Measurements from ENCODE around the gene USP5. TPM values are rescaled to one million over a fixed set of nuclear protein-coding genes. Genes with fewer than 3 reads are reported as not detected.

The USP5 gene
- total RNA-seq, 3 donors from 2014 or later (not counting 1 experiment from before 2014, with no cell fraction given) = 48.3 to 67.2 (median 57.2) TPM

- Mint-ChIP-seq H3K27me3 (ENCODE audit: low read depth in 2 of 2) (no peaks in the 10 kb centered on the region), H3K9me3 (no peaks in the 10 kb centered on the region), H3K36me3 (no peaks in the 10 kb centered on the region), H3K27ac (no peak overlapping the region), H3K4me1 (no peaks in the 10 kb centered on the region), H3K4me3 (no peak overlapping the region)
- no peak for TF ChIP-seq CTCF (IDR thresholded peaks at IDR 0.05)
- peaks cover 4% of the 10 kb centered on the region for H3K4me1 ChIP-seq (ENCODE audit: control insufficient read depth, insufficient read depth, low read length)
- intact Hi-C loops (cut with micrococcal nuclease) = no loop called here
- 81% methylated on average over 1 of the region's 1 CpG for WGBS (ENCODE audit: insufficient coverage)
- H3K4me3 ChIP-seq (ENCODE audit: low read length) = no peak overlapping the region
- DNase-seq = no peak
- no peak overlapping the region for H3K27ac ChIP-seq (ENCODE audit: low read length)
- H3K9me3 ChIP-seq (ENCODE audit: control insufficient read depth, insufficient read depth, low read length) = no peaks in the 10 kb centered on the region
- no peak for ATAC-seq
- no peaks in the 10 kb centered on the region for H3K27me3 ChIP-seq (ENCODE audit: control insufficient read depth, insufficient read depth, low read length)
- H3K36me3 ChIP-seq (ENCODE audit: control insufficient read depth, insufficient read depth, low read length) = no peaks in the 10 kb centered on the region
Observed at GRCh38 chr12:6840330-6840729, 11.6 kb upstream of the USP5 start.

GRCh38 chr12:6840761-6841515 is 11.0 kb upstream of the USP5 start, which contains the start of gene GNB3:
GNB3 (plus strand) TSS chr12:6840925; CDS start chr12:6841288, 363 bp downstream.
- TF ChIP-seq CTCF (IDR thresholded peaks at IDR 0.05) = no peak
- intact Hi-C loops (cut with micrococcal nuclease) = no loop called here
- 86% methylated on average over 24 of the region's 24 CpGs for WGBS (ENCODE audit: insufficient coverage)
- Histone ChIP-seq H3K36me3 (ENCODE audit: control insufficient read depth, insufficient read depth, low read length) (no peaks in the 10 kb centered on the region), H3K27ac (ENCODE audit: low read length) (no peak within 1 kb of the TSS), H3K4me1 (ENCODE audit: control insufficient read depth, insufficient read depth, low read length) (peaks cover 1% of the 10 kb centered on the region), H3K4me3 (ENCODE audit: low read length) (no peak within 1 kb of the TSS), H3K27me3 (ENCODE audit: control insufficient read depth, insufficient read depth, low read length) (no peaks in the 10 kb centered on the region), H3K9me3 (ENCODE audit: control insufficient read depth, insufficient read depth, low read length) (no peaks in the 10 kb centered on the region)
- ATAC-seq = no peak
- DNase-seq = no peak
- Mint-ChIP-seq H3K4me3 (no peak within 1 kb of the TSS), H3K36me3 (no peaks in the 10 kb centered on the region), H3K27ac (no peak within 1 kb of the TSS), H3K9me3 (no peaks in the 10 kb centered on the region), H3K4me1 (no peaks in the 10 kb centered on the region), H3K27me3 (ENCODE audit: low read depth in 2 of 2) (no peaks in the 10 kb centered on the region)

GRCh38 chr12:6842075-6842474 is 9.9 kb upstream of the USP5 start:
- intact Hi-C loops (cut with micrococcal nuclease) = no loop called here
- Mint-ChIP-seq H3K27me3 (ENCODE audit: low read depth in 2 of 2) (no peaks in the 10 kb centered on the region), H3K9me3 (no peaks in the 10 kb centered on the region), H3K4me1 (no peaks in the 10 kb centered on the region), H3K4me3 (no peak overlapping the region), H3K27ac (no peak overlapping the region), H3K36me3 (no peaks in the 10 kb centered on the region)
- no peak for TF ChIP-seq CTCF (IDR thresholded peaks at IDR 0.05)
- H3K36me3 ChIP-seq (ENCODE audit: control insufficient read depth, insufficient read depth, low read length) = no peaks in the 10 kb centered on the region
- no peak for ATAC-seq
- H3K27ac ChIP-seq (ENCODE audit: low read length) = no peak overlapping the region
- no peak for DNase-seq
- WGBS (ENCODE audit: insufficient coverage) = 96% methylated on average over 4 of the region's 4 CpGs
- H3K27me3 ChIP-seq (ENCODE audit: control insufficient read depth, insufficient read depth, low read length) = no peaks in the 10 kb centered on the region
- H3K9me3 ChIP-seq (ENCODE audit: control insufficient read depth, insufficient read depth, low read length) = no peaks in the 10 kb centered on the region
- no peak overlapping the region for H3K4me3 ChIP-seq (ENCODE audit: low read length)
- no peaks in the 10 kb centered on the region for H3K4me1 ChIP-seq (ENCODE audit: control insufficient read depth, insufficient read depth, low read length)

Measured in natural killer cell (primary cell).